Right ventricle myocardium superior (tissue), 1 donor: Measurements from ENCODE around the gene STXBP6. TPM values are rescaled to one million over a fixed set of nuclear protein-coding genes. Genes with fewer than 3 reads are reported as not detected.

Experiments
- ATAC-seq: fragments of 200-7000 bp; cut with Tn5 transposase; one replicate; pipeline ENCODE4 v1.9.1; 2020; ENCODE audit warnings: mild to moderate bottlenecking; ENCODE audit not compliant: poor library complexity
- DNase-seq: peaks from one replicate; pipeline ENCODE4 v3.0.0-alpha.2; 2020
- intact Hi-C: fragments of 100-400 bp; cut with DNase I; formaldehyde crosslinking; loops from one replicate; pipeline ENCODE4 v1.11.2; 2022
- total RNA-seq: library from RNA; stranded (reverse); fragmentation: NEBNext Ultra II Directional; extraction: Animal tissue kit (Norgen Biotek cat#: 25700); gene quantifications from one replicate; pipeline ENCODE4 v1.2.1, GENCODE V29; 2021
- donor health status: DM: no; HTN: yes; CAD: no; lungs with severe emphysema.

STXBP6 gene
- total RNA-seq, 1 donor from 2014 or later, result 39.8 TPM

- DNase-seq, result no peak
- intact Hi-C loops, result no loop called here
- ATAC-seq, result no peak
Measured at GRCh38 chr14:24858684-24859083, 191.3 kb downstream of the STXBP6 start.

GRCh38 chr14:24858052-24858451, 191.9 kb downstream of the STXBP6 start:
- DNase-seq (no peak), ATAC-seq (no peak)
- intact Hi-C loops, result no loop called here

GRCh38 chr14:24857277-24857676, 192.7 kb downstream of the STXBP6 start:
- ATAC-seq, result no peak
- intact Hi-C loops, result no loop called here
- no peak for DNase-seq

- DNase-seq (no peak), ATAC-seq (no peak)
- intact Hi-C loops, result no loop called here
Measured at GRCh38 chr14:24853446-24853845, 196.5 kb downstream of the STXBP6 start.

- intact Hi-C loops, result no loop called here
- ATAC-seq, result no peak
- DNase-seq, result no peak
Measured at GRCh38 chr14:24852312-24853060, 197.5 kb downstream of the STXBP6 start.

GRCh38 chr14:24851837-24852236, 198.1 kb downstream of the STXBP6 start:
- intact Hi-C loops, result no loop called here
- ATAC-seq (no peak), DNase-seq (no peak)

GRCh38 chr14:24851406-24851805, 198.5 kb downstream of the STXBP6 start:
- intact Hi-C loops, result no loop called here
- ATAC-seq, result no peak
- DNase-seq, result no peak

GRCh38 chr14:24850072-24850471, 199.9 kb downstream of the STXBP6 start:
- ATAC-seq (no peak), DNase-seq (no peak)
- intact Hi-C loops, result no loop called here

GRCh38 chr14:24849471-24849870, 200.5 kb downstream of the STXBP6 start:
- DNase-seq, result no peak
- intact Hi-C loops, result no loop called here
- no peak for ATAC-seq

- DNase-seq (no peak), ATAC-seq (no peak)
- intact Hi-C loops, result no loop called here
Measured at GRCh38 chr14:24848102-24848790, 201.7 kb downstream of the STXBP6 start.

GRCh38 chr14:24847568-24848095, 202.3 kb downstream of the STXBP6 start:
- ATAC-seq, result no peak
- intact Hi-C loops, result no loop called here

GRCh38 chr14:24846261-24846660, 203.7 kb downstream of the STXBP6 start:
- intact Hi-C loops, result no loop called here
- no peak for ATAC-seq

More at GRCh38 chr14:24847568-24848095, 202.3 kb downstream of the STXBP6 start:
- no peak for DNase-seq

GRCh38 chr14:24845851-24846250, 204.1 kb downstream of the STXBP6 start:
- intact Hi-C loops, result no loop called here

More at GRCh38 chr14:24846261-24846660, 203.7 kb downstream of the STXBP6 start:
- DNase-seq, result no peak

GRCh38 chr14:24844011-24844410, 205.9 kb downstream of the STXBP6 start:
- ATAC-seq (no peak), DNase-seq (no peak)
- intact Hi-C loops, result no loop called here

More at GRCh38 chr14:24845851-24846250, 204.1 kb downstream of the STXBP6 start:
- ATAC-seq (no peak), DNase-seq (no peak)

GRCh38 chr14:24843494-24843893, 206.5 kb downstream of the STXBP6 start:
- DNase-seq (no peak), ATAC-seq (no peak)
- intact Hi-C loops, result no loop called here

GRCh38 chr14:24840204-24840893, 209.6 kb downstream of the STXBP6 start:
- intact Hi-C loops, result no loop called here
- no peak for ATAC-seq

GRCh38 chr14:24839617-24840203, 210.2 kb downstream of the STXBP6 start:
- intact Hi-C loops, result no loop called here
- ATAC-seq (no peak), DNase-seq (no peak)

More at GRCh38 chr14:24840204-24840893, 209.6 kb downstream of the STXBP6 start:
- no peak for DNase-seq

- ATAC-seq (peak; percentile 86), DNase-seq (peak; percentile 46)
- intact Hi-C loops, result no loop called here
Measured at GRCh38 chr14:24838945-24839616, 210.9 kb downstream of the STXBP6 start.
